GM18861 (cell line): ENCODE data around the gene CDK5.
"Not testable (repeated sequence)": the region's sequence is repeated elsewhere in the genome, so short reads cannot be mapped to it uniquely, and the experiment has no call there.

Source experiments
- ATAC-seq: cut with Tn5 transposase; IDR thresholded peaks from one replicate; pipeline ENCODE4 v1.9.1; 2021; ENCODE audit not compliant: unreplicated experiment

CDK5 gene

GRCh38 chr7:151035902-151036301 is 21.8 kb downstream of the CDK5 start:
- ATAC-seq = no peak

- ATAC-seq = no peak
These were observed 22.5 kb downstream of the CDK5 start for GRCh38 chr7:151035026-151035717.

GRCh38 chr7:151034312-151035025 is 23.2 kb downstream of the CDK5 start:
- ATAC-seq = no peak

GRCh38 chr7:151033864-151034249 is 23.8 kb downstream of the CDK5 start:
- ATAC-seq = no peak

- ATAC-seq = no peak
These were observed 24.5 kb downstream of the CDK5 start for GRCh38 chr7:151032936-151033863.

- ATAC-seq = no peak
These were observed 26.7 kb downstream of the CDK5 start for GRCh38 chr7:151031011-151031410.

GRCh38 chr7:151028948-151029501 is 28.7 kb downstream of the CDK5 start:
- ATAC-seq = no peak

GRCh38 chr7:151028131-151028947 is 29.4 kb downstream of the CDK5 start, which contains the start of gene ABCB8:
Gene ABCB8, plus strand, starts transcription at chr7:151028450. Its CDS starts 66 bp downstream, at chr7:151028516.
- ATAC-seq = peak; percentile 96

GRCh38 chr7:151027728-151028130 is 30.0 kb downstream of the CDK5 start:
- ATAC-seq = not testable (repeated sequence)

GRCh38 chr7:151026771-151027727 is 30.6 kb downstream of the CDK5 start:
- not testable (repeated sequence) for ATAC-seq

GRCh38 chr7:151025924-151026671 is 31.6 kb downstream of the CDK5 start:
- no peak for ATAC-seq

GRCh38 chr7:151024435-151025056 is 33.2 kb downstream of the CDK5 start, which contains the start of gene ATG9B:
Gene ATG9B, minus strand, starts transcription at chr7:151024494. Its CDS starts 71 bp downstream, at chr7:151024423.
- ATAC-seq = no peak

- ATAC-seq = no peak
These were observed 34.5 kb downstream of the CDK5 start for GRCh38 chr7:151023232-151023631.

- no peak for ATAC-seq
These were observed 37.5 kb downstream of the CDK5 start for GRCh38 chr7:151020231-151020630.

GRCh38 chr7:151019130-151019447 is 38.6 kb downstream of the CDK5 start:
- ATAC-seq = no peak

GRCh38 chr7:151018421-151019129 is 39.1 kb downstream of the CDK5 start:
- ATAC-seq = no peak

GRCh38 chr7:151017953-151018420 is 39.7 kb downstream of the CDK5 start:
- peak; percentile 59 for ATAC-seq
